GM04504 (cell line): Measurements from ENCODE around the gene SIM2.

Source experiments
- DNase-seq: peaks from one replicate; pipeline ENCODE4 v3.0.0-alpha.2; 2012; ENCODE audit warnings: low read depth

SIM2 gene

DNA sequence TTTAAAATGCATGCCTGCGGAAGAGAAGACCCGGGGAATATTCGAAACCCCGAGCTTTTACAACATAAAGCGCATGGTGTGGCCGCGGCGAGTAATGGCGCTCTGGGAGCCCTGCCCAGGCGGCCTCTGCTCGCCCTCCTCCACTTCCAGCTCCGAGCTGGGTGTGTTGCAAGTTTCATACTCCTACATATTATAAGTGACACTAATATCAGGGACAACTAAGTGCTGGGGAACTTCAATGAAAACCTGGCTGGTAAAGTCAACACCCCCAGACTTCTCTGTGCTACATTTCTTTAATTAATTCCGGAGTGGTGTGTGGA, 11.8 kb downstream of the SIM2 start:
- no peak for DNase-seq

DNA sequence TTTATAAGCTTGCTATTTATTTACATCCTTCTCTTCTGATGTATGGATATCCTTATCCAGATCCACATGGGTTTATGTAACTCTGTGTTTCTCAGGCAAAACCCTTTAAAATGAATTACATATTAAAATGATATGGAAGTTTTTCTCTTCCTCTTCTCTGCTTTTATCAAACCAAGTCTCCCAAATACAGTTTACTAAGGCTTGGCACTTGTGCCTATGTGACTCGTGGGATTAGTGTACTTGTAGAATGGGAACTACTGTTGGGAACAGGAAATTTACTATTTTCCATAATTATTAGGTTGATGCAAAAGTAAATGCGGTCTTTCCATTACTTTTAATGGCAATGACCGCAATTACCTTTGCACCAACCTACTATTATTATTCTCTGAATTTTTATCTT, 14.8 kb downstream of the SIM2 start:
- no peak for DNase-seq

DNA sequence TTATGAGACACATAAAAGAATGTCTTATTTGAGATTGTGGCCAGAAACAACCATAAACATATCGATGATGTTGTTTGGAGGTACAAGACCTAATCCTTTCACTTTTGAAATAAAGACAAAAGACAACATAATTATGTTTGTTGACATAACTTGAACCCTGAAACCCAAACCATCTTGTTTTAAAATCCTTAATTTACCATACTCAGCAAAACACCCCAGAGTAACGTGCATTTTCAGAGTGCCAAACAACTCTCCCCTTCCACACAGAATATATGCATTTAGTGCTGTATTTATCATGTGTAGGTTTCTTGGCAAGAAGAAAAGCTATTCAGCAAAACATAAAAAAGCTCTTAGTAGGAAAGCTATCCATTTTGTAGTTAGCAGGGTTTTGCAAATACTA, 17.5 kb downstream of the SIM2 start:
- no peak for DNase-seq

DNA sequence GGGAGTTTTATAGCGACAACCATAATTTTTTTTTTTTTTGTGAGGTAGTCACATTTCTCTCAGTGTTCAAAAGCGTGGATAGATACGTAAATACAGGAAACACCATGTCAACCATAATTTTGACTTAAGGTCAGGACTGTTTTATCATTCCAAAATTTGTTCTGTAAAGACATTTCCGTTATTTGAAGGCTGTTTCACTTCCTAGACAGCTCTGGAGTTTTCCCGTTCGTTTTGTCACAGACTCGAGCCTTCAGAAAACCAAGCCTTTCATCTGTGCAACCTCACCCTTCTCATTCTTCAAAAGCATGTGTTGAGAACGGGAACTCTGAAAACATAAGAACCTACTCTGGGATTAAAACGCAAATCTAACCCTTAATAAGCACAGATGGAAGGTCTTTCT, 17.9 kb downstream of the SIM2 start:
- no peak for DNase-seq

DNA sequence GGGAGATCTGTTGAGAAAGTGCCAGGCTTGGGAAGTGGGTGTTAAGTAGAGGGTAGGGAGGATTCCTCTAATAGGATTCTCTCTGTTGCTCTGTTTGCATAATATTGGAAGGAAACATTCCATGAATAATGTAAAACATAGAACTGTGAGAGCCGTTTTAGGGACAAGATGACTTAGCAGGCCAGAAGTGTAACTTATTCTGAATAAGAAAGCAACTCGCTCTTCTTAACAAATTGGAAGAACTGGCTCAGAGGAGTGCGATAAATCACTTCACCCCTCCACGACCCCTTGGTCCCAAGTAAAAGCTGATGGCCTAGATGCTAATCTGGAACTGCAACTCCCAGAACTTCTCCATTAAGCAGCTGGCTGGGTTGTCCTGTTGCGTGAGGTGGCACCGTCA, 19.1 kb downstream of the SIM2 start:
- no peak for DNase-seq

DNA sequence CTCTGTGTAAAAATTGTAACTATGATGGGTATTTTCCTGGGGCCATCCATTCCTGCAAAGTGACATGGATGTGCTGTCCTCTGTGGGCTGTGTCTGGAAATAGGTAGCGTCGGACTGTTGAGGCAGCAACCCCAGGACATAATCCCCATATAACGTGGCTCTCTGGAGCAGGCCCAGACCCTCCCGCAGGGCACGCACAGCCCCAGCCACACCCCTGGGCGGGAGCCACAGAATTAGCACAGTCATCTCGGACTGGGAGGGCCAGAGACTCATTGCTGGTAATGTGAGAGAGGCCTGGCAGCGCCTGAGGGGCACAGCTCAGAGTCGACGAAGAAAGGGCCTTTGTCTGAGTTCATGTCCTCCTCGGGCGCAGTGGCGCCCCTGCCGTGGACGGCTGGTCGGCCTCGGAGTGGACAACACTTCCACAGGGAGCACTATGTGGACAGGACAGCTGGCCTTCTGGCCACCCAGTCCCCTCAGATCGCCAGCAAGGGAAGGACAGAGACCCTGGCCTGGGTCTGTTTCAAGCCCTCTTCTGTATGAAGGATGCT, 20.1 kb downstream of the SIM2 start:
- DNase-seq, result no peak

DNA sequence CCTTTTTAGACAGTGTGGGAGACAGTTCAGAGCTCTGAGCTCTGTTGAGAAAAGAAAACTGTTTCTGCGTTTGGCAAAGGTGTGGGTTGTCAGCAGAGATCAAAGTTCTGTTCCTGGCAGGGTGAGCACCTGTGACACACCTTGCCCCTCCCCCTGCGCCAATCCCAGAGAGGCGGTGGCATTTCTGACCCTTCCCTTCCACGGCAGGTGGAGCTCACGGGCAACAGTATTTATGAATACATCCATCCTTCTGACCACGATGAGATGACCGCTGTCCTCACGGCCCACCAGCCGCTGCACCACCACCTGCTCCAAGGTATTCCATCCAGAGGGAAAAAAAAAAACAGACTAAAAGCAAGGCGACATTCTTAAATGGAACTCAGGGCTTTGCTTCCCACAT, 20.7 kb downstream of the SIM2 start:
- DNase-seq, result no peak

DNA sequence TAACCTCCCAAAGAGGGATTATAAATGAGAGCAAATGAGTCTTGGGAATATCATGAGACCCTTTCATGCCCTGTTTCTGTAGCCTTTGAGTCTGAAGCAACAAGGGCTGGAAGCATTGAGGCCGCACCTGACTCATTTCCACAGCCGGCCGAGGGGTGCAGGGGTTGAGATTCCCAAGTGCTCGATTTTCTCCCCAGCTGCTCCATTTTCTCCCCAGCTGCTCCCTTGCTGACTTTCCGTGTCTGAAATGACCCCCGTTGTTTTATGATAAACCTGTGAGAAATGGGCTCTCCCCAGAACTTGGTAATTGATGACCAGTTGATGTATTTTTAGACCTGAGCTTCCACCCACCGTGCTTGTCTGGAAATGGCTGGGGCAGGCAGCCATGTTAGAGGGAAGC, 22.9 kb downstream of the SIM2 start:
- no peak for DNase-seq

DNA sequence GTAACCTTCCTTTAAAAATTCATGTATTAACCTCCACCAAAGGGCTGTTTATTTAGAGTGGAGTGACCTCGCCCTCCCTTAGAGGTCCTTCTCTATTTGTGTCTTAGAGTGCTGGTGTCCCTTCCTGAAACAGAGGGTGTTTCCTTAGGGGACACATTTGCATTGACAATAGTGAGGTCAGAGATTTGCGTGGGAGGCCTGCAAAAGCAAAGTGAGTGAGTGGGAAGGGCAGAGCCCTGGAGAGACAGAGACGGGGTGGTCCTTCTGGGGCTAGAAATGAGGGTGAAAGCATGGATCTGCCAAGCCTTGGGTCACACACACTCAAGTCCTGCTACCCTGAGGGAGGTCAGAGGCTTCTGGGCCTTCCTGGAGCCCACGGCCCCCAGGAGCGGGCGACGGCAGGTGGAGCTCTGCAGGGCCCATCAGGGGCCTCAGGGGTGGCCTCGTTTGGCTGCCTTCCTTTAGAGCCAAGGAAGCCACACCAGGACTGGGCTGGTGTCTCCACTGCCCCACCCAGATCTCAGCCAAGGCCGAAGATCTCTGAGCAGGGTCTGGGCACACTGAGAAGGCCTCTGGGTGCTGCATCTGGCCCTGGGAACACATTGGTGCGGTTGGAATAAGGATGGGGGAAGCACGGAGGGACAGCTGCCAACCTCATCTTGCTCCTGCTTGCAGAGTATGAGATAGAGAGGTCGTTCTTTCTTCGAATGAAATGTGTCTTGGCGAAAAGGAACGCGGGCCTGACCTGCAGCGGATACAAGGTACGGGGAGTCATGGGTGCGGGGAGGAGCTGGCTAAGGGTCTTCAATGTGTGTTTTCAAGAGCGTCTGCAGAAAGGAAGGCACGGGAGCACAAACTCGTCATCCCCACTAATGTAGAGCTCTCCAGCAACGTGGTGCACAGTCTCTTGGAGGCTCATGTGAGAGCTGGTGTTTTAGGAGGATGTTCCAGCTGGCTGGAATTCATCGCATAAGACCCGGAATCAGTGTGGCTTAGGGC, 23.8 kb downstream of the SIM2 start:
- no peak for DNase-seq

DNA sequence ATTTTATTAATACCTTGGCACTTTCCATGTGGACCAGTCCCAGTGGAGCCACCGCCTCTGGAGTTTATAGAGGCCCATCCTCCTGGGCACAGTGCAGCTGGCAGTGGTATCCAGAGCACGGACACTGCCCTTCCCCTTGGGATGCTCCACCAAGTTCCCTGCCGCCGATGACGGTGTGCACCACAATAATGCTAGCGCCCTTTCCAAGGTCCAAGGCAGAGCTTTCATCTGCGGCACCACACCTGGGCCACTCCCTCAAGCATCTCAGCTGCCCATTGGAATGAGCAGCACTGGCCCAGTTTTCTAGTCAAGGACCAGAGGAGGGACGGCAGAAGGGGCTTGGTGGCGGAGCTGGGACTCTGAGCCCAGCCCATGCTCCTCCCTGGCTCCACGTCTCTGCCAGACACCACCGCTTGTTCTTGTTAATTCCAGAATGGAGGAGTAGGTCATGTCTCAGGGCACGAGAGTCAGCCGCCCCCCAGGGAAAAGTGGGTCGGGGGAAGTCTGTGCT, 24.5 kb downstream of the SIM2 start:
- DNase-seq, result no peak

DNA sequence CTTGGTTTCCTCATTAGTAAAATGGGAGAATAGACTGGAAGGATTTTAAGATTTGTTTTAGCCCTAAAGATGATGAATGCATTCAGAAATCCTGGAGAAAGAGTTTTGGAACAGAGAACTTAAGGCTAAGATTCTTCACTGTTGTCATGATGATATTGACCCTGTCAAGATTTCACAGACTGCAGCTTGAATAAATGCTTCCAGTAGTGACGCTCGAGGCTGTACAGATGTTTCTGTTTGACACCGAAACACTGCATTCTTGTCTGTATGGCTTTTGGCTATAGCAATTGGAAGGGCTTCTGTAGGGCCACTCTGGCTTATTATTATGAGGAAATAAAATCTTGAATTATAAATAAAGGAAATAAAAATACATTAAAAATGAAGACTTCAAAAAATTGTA, 25.7 kb downstream of the SIM2 start:
- no peak for DNase-seq

DNA sequence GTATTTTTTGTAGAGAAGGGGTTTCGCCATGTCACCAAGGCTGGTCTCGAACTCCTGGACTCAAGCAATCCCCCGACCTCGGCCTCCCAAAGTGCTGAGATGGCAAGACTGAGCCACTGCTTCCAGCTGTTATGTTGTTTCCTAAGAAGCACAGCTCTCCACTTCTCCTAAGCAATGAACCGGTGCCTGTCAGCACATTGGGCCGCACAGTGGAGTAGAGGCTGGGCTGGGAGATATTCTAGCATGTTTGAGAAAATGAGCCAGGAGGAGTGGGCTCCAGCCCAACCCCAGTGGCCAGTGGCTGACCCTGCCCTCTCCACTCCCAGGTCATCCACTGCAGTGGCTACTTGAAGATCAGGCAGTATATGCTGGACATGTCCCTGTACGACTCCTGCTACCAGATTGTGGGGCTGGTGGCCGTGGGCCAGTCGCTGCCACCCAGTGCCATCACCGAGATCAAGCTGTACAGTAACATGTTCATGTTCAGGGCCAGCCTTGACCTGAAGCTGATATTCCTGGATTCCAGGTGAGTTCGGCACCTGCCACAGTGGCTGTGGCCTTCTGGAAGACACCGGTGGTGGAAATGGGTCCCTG, 27.0 kb downstream of the SIM2 start:
- DNase-seq, result no peak

DNA sequence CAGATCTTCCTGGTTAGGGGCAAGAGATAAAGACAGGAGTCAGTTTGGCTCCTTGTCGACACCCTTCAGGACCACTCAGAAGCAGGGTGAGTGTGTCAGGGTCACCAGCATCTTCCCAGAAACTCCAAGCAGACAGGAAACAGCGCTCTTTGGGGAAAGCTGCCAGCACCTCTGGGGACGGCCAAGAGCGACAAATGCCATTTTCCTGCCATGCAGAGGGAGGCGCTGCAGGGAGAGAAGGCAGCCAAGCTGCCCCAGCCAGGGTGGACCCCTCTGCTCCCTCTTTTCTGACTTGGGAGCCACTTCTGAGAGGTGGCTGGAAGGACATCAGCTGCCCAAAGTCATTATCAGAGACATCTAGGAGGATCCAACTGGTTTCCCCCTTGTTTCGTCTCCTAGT, 29.0 kb downstream of the SIM2 start:
- DNase-seq, result no peak

DNA sequence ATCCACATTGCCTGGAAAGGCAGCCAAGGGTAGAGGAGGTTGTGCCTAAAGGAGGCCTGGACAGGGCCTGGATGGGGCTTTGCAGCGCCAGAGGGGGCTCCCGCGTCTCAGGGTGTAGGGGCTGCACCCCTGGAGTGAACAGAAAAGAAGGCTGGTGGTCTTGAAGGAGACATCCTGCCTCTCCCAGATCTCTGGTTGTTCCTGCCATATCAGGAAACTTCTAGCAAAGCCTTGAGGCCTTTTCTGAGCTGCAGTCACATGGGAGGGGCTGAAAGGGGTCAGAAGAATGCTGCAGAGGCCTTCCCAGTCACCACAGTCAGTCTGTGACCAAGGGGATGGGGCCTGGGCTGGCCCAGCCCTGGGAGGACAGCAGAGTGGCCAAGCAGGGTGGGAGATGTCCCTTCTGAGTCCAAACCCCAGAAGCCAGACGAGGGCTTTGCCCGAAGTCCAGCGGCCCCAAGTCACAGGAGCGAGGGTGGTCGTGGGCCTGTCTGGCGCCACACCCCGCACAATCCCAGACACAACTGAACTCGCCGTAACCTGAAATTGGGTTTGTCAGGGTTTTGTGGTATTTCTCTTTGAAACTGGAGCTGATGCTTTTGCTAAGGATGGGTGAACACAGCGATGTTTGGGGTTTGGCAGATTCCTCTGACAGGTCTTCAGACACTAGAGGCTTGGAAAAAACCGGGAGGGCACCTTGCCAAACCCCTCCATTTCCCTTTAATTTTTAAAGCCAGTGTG, 29.6 kb downstream of the SIM2 start:
- DNase-seq, result no peak

DNA sequence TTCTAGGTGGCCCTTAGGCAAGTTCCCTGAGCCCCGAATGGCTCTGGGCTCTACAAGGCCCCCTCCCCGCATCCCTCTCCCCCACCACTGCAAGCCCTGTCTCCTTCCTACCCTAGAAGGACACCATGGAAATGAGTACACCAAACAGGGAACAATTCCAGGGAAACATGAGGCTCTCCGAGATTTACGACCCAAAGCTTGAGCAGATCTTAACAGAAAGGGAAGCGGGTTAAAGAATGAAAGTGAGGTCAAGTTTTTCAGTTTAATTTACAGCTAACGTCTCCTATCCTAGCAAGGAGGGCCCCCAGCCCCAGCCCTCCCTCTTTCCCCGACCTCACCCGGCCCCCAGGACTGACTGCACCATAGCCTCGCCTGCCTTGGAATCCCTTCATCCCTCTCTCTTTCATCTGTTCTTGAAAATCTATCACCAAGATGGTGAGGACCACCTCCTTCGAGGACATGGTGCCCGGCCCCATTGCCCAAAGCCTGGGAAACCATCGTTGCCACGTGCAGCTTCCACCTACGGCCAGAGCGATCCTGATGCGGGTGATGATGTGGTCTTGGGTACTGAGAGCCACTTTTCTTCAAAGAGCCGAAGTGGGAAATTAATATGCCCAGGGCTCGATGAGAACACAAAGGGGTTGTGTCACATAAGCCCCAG, 30.5 kb downstream of the SIM2 start:
- DNase-seq, result no peak

DNA sequence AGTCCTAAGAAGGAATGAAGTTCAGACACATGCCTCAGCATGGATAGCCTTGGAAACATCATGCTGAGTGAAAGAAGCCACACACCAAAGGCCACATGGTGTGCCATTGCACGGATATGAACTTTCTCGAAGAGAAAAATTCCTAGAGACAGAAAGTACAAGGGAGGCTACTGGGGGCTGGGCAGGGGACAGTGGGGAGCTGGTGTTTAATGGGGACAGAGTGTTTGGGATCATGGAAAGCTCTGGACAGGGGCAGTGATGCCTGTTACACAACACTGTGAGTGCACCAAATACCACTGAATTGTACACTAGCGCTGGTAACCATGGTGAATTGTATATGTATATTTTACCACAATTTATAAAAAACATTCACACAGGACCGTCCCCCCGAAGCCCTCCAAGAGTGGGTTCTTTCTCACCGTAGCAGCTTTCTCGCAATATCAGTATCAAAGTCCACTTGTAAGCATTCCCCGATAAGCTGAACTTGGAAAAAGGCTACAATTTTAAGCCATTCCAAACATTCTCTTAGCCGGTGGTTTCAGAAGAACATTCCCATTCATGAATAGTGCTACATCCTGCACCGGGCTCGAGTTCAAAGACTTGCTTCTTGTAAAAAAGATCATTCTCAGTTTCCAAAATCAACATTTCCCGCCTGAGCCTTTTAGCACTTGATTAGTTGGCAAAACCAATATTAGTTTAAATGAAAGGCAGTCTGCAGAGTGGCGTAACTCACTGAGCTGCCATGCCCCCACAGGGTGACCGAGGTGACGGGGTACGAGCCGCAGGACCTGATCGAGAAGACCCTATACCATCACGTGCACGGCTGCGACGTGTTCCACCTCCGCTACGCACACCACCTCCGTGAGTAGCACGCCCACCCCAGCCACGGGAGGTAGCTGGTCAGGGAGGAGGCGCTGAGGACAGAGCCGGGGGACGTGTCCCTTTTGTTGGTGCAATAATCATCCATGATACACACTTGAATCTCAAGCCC, 31.7 kb downstream of the SIM2 start:
- no peak for DNase-seq

DNA sequence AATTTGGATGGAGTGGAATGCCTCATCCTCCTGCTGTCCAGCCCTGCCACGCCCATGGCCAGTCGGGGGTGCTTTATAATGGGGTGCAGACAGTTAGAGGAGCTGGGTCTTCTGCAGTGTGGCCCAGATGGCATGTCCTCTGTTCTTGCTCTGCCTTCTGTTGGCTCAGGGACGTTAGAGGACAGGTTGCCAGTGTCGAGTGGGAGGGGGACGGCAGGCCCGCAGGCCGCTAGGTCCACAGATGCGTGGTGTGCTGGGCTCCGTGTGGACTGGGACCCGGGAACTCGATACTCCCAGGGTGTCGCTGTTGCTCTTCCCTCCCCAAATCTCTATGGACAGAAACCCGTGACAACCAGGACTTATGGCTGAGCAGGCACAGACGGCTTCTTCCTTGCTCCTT, 33.3 kb downstream of the SIM2 start:
- no peak for DNase-seq

DNA sequence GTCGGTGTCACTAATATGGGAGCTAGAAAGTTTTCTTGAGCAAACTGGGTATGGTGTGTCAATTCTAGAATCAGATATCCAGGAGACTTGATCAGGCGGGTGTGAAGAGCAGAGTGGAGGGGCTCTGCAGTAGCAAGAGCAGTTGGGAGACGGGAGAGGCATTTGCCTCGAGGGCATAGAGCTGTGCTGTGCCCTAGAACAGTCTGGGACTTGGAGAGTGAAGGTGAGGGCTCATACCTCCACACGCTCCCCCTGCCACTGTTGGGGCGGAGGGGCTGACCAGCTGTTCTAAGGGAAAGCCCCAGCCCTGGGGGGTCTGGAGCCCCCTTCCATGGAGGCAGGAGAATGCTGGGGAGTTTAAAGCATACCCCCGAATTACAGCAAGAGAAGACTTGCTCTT, 33.8 kb downstream of the SIM2 start:
- no peak for DNase-seq

DNA sequence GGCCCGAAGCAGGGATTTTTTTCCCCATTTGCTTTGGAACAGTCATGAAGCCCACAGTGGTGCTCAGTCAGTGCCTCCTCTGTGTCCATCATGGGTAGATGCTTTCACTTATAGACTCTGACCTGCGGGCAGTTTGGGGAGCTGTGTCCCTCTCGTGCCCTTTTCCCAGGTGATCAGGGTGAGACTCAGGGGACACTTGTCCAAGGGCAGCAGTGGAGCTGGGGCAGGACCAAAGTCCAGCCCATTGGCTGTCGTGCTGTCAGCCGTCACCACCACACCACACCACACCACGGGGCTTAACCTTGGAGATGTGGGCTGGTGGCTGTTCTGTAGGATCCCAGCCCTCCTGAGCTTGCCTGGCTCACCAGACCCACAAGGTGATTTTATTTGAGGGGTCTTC, 34.9 kb downstream of the SIM2 start:
- DNase-seq, result no peak

DNA sequence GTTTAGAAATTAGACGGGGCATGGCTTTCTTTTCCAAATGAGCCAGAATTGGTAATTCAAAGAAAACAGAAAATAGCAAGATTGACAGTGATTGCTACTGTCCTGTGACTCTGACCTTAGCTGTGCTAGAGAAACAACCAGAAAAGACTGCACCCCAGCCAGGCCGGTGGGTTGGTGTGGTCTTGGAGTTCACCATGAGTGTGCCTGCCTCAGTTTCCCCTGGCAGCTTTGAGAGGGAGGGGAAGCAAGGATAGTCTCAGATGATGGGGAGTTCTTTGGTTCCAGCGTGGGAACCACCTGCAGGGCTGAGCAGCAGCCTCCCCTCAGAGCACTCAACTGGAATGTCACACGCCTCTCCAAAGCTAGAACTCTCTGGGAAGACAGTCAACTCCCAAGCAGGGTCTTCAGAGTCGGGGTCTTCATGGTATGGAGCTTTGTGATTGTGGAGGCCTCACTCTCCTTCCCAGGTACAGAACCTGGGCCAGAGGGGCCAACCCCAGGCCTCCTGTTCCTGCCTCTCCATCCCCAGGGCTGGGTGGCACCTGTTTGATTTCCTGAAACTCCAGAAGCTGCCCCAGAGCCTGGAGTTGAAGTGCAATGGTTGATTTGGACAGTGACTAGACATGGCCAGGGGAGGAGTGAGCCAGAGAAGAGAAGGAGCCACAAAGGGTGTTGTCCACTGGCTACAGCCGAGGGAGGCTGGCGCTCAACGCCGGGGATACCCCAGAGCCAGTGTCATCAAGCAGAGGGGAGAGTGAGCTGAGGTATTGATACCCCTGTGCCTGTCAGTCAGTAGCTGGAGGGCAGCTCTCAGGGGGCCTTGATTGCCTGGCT, 35.7 kb downstream of the SIM2 start:
- no peak for DNase-seq
